Stimulated activated CD4-positive, alpha-beta T cell treated with anti-CD3 and anti-CD28 coated beads, Interleukin-2, amount 100 ng/mL, for 48 hours (primary cell): ENCODE data around the gene APEH.

Experiments used
- DNase-seq, 2 donors: peaks; one replicate each; pipeline ENCODE4 v3.0.0-alpha.2; 2020

Gene APEH

GRCh38 chr3:49673715-49674496 is at the start of gene APEH:
Gene APEH (plus strand): TSS chr3:49674351. CDS start chr3:49674402, 51 bp downstream.
- peak; percentile 96 for DNase-seq

GRCh38 chr3:49625071-49625470 is 49.1 kb upstream of the APEH start:
- no peak for DNase-seq

GRCh38 chr3:49626101-49626581 is 48.0 kb upstream of the APEH start:
- no peak for DNase-seq

- DNase-seq, result no peak
Observed at GRCh38 chr3:49626796-49627195, 47.4 kb upstream of the APEH start.

GRCh38 chr3:49627634-49628033 is 46.5 kb upstream of the APEH start:
- no peak for DNase-seq

- no peak for DNase-seq
Observed at GRCh38 chr3:49628249-49628648, 45.9 kb upstream of the APEH start.

GRCh38 chr3:49629451-49629850 is 44.7 kb upstream of the APEH start:
- DNase-seq, result no peak

- DNase-seq, result no peak
Observed at GRCh38 chr3:49629866-49630265, 44.3 kb upstream of the APEH start.

GRCh38 chr3:49630784-49631183 is 43.4 kb upstream of the APEH start:
- no peak for DNase-seq

- DNase-seq, result no peak
Observed at GRCh38 chr3:49634736-49635135, 39.4 kb upstream of the APEH start.

- DNase-seq, result no peak
Observed at GRCh38 chr3:49636883-49637609, 37.1 kb upstream of the APEH start.

GRCh38 chr3:49638445-49638844 is 35.7 kb upstream of the APEH start:
- DNase-seq, result no peak

GRCh38 chr3:49639551-49639950 is 34.6 kb upstream of the APEH start:
- no peak for DNase-seq

GRCh38 chr3:49641292-49641691 is 32.9 kb upstream of the APEH start:
- DNase-seq, result no peak

- no peak for DNase-seq
Observed at GRCh38 chr3:49641921-49642707, 32.0 kb upstream of the APEH start.

GRCh38 chr3:49642708-49643145 is 31.4 kb upstream of the APEH start:
- no peak for DNase-seq

GRCh38 chr3:49644684-49645083 is 29.5 kb upstream of the APEH start:
- DNase-seq, result no peak

- DNase-seq, result no peak
Observed at GRCh38 chr3:49646236-49646635, 27.9 kb upstream of the APEH start.

GRCh38 chr3:49647741-49648140 is 26.4 kb upstream of the APEH start:
- no peak for DNase-seq

- no peak for DNase-seq
Observed at GRCh38 chr3:49648354-49649019, 25.7 kb upstream of the APEH start.

- no peak for DNase-seq
Observed at GRCh38 chr3:49649576-49649975, 24.6 kb upstream of the APEH start.

GRCh38 chr3:49650177-49650576 is 24.0 kb upstream of the APEH start:
- DNase-seq, result no peak

GRCh38 chr3:49650637-49651036 is 23.5 kb upstream of the APEH start:
- no peak for DNase-seq
